Stomach smooth muscle (tissue), 2 donors: ENCODE measurements around the gene RUNX3.

Experiments used
- H3K27ac ChIP-seq: one replicate; pipeline ENCODE4 v1.7.0; 2013; ENCODE audit warnings: mild to moderate bottlenecking, low read length, inconsistent platforms
- H3K27me3 ChIP-seq, 2 donors: one replicate each; pipeline ENCODE4 v1.7.0; 2013; ENCODE audit warnings: low read length in 2 of 2; ENCODE audit not compliant: insufficient read depth in 2 of 2, control insufficient read depth in 1 of 2
- H3K36me3 ChIP-seq, 2 donors: one replicate each; pipeline ENCODE4 v1.7.0; 2013; ENCODE audit warnings: low read length in 2 of 2; ENCODE audit not compliant: control insufficient read depth in 2 of 2, insufficient read depth in 2 of 2
- H3K4me1 ChIP-seq: one replicate; pipeline ENCODE4 v1.7.0; 2013; ENCODE audit warnings: low read length; ENCODE audit not compliant: control insufficient read depth, insufficient read depth
- H3K4me3 ChIP-seq, 2 donors: one replicate each; pipeline ENCODE4 v1.7.0; 2013; ENCODE audit warnings: low read length in 2 of 2
- H3K9ac ChIP-seq, 2 donors: one replicate each; pipeline ENCODE4 v1.7.0; 2013; ENCODE audit warnings: low read length in 2 of 2, mild to moderate bottlenecking in 1 of 2
- H3K9me3 ChIP-seq, 2 donors: one replicate each; pipeline ENCODE4 v1.7.0; 2013; ENCODE audit warnings: low read length in 2 of 2; ENCODE audit not compliant: control insufficient read depth in 2 of 2
- donor health status: healthy.
- donor health status: Pancreatic carcinoma.

The RUNX3 gene

GRCh38 chr1:24919791-24920532 is 10.1 kb downstream of the RUNX3 start:
- Histone ChIP-seq H3K9me3 (no peaks in the 10 kb centered on the region), H3K9ac (no peak overlapping the region), H3K27me3 (peaks cover 5 to 8% of the 10 kb centered on the region in 2 donors), H3K4me1 (peaks cover 2% of the 10 kb centered on the region), H3K36me3 (no peaks in the 10 kb centered on the region), H3K4me3 (no peak overlapping the region), H3K27ac (no peak overlapping the region)

DNA sequence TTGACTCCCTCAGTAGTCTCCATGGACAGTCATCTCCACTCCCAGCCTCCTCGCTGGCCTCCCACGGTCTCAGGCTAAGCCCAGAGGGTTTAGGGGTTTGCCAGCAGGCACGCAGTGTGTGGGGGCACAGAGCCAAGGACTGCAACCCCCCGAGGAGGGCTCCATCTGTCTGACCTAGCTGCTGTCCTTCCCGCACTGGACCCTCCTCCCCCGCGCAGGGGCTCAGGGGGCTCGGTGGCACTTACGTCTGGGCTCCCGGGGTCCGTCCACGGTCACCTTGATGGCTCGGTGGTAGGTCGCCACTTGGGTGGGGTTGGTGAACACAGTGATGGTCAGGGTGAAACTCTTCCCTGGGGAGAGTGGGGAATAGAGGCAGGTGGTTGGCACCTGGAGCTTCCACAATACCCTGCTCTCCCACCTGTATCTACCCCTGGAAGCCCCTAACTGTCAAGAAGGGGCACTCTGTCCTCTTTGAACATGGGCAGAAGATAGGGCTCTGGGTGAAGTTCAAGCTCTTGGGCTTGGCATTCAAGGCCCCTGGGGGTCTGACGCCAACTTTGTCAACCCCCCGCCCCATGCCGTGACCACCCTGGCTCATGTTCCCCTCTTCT is 11.0 kb downstream of the RUNX3 start:
- Histone ChIP-seq H3K4me3 (no peak overlapping the region), H3K36me3 (no peaks in the 10 kb centered on the region), H3K27ac (no peak overlapping the region), H3K27me3 (peaks cover 4 to 7% of the 10 kb centered on the region in 2 donors), H3K4me1 (peaks cover 7% of the 10 kb centered on the region), H3K9me3 (no peaks in the 10 kb centered on the region), H3K9ac (no peak overlapping the region)

GRCh38 chr1:24918370-24918769 is 11.7 kb downstream of the RUNX3 start:
- Histone ChIP-seq H3K9ac (no peak overlapping the region), H3K27me3 (peaks cover under 1 to 8% of the 10 kb centered on the region in 2 donors), H3K27ac (no peak overlapping the region), H3K9me3 (no peaks in the 10 kb centered on the region), H3K36me3 (no peaks in the 10 kb centered on the region), H3K4me3 (no peak overlapping the region), H3K4me1 (peaks cover 7% of the 10 kb centered on the region)

GRCh38 chr1:24917327-24918074 is 12.6 kb downstream of the RUNX3 start:
- no peak overlapping the region for H3K4me3 ChIP-seq
- H3K9ac ChIP-seq: no peak overlapping the region
- peaks cover 0 to 9% of the 10 kb centered on the region in 2 donors for H3K27me3 ChIP-seq
- H3K9me3 ChIP-seq: no peaks in the 10 kb centered on the region
- H3K36me3 ChIP-seq: no peaks in the 10 kb centered on the region
- H3K27ac ChIP-seq: no peak overlapping the region
- H3K4me1 ChIP-seq: peaks cover 7% of the 10 kb centered on the region

DNA sequence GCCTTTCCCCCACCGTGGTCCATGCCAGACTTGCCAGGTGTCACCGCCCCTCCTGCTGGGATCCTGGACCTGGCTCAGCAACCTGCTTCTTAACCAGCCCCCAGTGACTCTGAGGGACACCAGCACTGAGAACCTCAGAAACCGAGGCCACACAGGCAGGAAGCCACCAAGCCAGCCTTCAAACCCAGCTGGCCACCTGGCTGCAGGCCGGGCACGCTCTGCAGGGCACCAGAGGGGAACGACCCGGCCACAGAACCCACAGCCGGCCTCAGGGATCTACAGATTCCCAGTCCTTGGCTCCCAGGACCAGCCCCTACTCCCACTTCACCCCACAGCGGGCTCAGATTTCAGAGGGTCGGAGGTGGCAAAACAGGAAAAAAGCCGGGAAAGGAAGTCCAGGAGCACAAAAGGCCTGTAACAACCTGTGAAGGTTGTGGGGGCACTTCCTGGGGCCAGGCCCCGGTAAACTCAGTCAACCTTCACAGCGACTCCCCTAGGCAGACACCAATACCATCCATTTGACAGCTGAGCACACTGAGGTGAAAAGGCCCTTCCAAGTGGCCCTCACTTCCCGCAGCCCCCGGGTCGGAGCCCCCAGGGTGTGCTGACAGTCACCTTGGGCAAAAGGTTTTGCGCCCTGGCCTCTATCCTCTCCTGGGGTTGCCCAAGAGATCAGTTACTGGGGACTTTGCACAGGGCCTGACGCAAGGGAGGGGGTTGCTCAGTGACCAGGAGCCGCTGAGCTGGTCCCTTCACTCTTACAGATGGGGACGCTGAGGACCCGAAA is 14.1 kb downstream of the RUNX3 start:
- no peak overlapping the region for H3K4me3 ChIP-seq
- H3K27ac ChIP-seq: no peak overlapping the region
- H3K9me3 ChIP-seq: no peaks in the 10 kb centered on the region
- peaks cover 0 to 5% of the 10 kb centered on the region in 2 donors for H3K27me3 ChIP-seq
- no peaks in the 10 kb centered on the region for H3K36me3 ChIP-seq
- no peak overlapping the region for H3K9ac ChIP-seq
- peaks cover 7% of the 10 kb centered on the region for H3K4me1 ChIP-seq

DNA sequence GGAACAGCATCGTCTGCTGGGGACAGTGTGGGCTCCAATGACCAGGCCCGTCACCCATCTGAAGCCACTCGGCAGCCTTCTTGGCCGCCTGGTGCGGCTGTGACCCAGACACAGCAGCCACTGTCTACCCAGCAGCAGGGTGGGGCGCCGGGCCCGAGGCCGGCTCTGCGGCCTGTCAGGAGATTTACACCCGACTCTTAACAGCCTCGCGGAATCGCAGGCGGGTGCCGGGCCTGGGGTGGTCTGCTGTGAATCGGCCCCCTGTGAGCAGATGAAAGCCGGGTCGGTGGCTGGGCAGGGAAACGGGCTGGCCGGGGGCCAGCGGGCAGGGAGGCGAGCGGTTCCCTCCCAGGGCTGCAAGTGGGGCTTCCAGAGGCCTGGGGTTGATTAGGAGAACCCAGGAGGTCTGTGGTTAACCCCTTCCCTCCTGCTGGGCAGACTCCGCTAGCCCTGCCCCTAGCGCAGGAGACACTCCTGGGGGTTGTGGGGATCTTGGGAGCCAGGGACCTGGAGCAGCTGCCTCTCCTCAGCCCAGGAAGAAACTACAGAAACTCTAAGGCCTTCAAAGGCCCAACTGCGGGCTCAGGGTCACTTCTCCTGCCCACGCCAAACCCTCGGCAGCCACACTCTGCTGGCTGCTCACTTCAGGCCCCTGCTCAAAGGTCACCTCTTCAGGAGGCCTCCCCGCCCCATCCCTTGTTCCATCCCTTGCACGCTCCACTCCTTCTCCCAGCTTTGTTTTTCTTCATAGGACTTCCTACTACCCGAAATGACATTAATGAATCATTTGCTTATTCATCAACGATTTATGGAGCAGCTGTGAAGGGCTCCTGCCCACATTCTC is 15.6 kb downstream of the RUNX3 start:
- H3K27me3 ChIP-seq: peaks cover 0 to 6% of the 10 kb centered on the region in 2 donors
- no peak overlapping the region for H3K27ac ChIP-seq
- no peak overlapping the region for H3K4me3 ChIP-seq
- no peaks in the 10 kb centered on the region for H3K36me3 ChIP-seq
- peaks cover 7% of the 10 kb centered on the region for H3K4me1 ChIP-seq
- H3K9ac ChIP-seq: no peak overlapping the region
- H3K9me3 ChIP-seq: no peaks in the 10 kb centered on the region

GRCh38 chr1:24913616-24914225 is 16.4 kb downstream of the RUNX3 start:
- no peak overlapping the region for H3K27ac ChIP-seq
- H3K27me3 ChIP-seq: peaks cover 0 to 8% of the 10 kb centered on the region in 2 donors
- no peak overlapping the region for H3K9ac ChIP-seq

GRCh38 chr1:24913274-24913604 is 16.8 kb downstream of the RUNX3 start:
- H3K9me3 ChIP-seq: no peaks in the 10 kb centered on the region
- H3K27ac ChIP-seq: no peak overlapping the region
- H3K9ac ChIP-seq: no peak overlapping the region
- H3K4me3 ChIP-seq: no peak overlapping the region
- no peaks in the 10 kb centered on the region for H3K36me3 ChIP-seq
- H3K4me1 ChIP-seq: peaks cover 7% of the 10 kb centered on the region
- peaks cover 0 to 10% of the 10 kb centered on the region in 2 donors for H3K27me3 ChIP-seq

More at GRCh38 chr1:24913616-24914225, 16.4 kb downstream of the RUNX3 start:
- H3K4me1 ChIP-seq: peaks cover 7% of the 10 kb centered on the region
- no peaks in the 10 kb centered on the region for H3K36me3 ChIP-seq
- H3K9me3 ChIP-seq: no peaks in the 10 kb centered on the region
- H3K4me3 ChIP-seq: no peak overlapping the region

DNA sequence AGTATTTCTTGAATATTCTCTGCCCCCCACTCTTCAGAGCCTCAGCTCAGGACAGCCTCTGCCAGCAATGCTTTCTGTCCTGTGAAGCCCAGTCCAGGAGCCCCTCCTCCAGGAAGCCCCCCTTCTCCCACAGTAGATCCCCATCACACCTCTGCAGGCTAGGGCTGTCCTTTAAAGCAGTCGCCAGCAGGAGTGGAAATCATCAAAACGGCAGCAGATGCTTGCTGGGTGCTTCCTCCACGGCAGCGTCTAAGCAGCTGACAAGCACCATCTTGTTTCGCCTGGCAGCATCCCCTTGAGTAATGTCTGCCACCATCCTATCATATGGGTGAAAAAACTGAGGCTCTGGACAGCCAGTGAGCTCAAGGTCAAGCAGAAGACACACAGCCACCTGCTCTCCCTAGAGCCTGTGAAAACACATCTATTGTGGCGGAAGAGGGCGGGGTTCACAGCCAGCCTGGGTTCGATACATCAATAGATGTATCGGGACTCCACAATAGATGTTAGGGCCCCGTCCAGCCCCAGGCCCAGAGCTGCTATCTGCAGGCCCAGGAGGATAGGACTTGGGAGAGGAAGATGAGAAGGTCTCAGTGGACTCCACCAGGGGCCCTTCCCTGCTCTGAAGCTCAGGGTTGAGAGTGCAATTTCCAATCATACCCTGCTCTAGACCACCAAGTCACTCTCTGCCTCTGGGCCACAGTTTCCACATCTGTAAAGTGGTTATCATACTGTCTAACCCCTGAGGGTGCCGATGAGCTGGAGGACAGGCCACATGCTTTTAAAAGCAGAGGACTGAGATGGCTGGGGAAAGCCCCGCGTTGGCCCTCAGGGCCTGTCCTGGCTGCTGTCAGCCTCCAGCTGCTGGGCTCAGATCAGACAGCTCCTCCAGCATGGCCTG is 17.5 kb downstream of the RUNX3 start:
- Histone ChIP-seq H3K9me3 (peaks cover 0 to 4% of the 10 kb centered on the region in 2 donors), H3K4me1 (peaks cover 7% of the 10 kb centered on the region), H3K9ac (no peak overlapping the region), H3K4me3 (no peak overlapping the region), H3K27me3 (peaks cover 0 to 10% of the 10 kb centered on the region in 2 donors), H3K27ac (no peak overlapping the region), H3K36me3 (no peaks in the 10 kb centered on the region)
